Loucy (cell line): Measurements from ENCODE around the gene HSP90AB1.

Experiments
- CTCF ChIP-seq: fragments of 200-600 bp; sonication (generic); conservative IDR thresholded peaks from 2 replicates; pipeline ENCODE4 v1.5.1; 2014; ENCODE audit warnings: mild to moderate bottlenecking, antibody characterized with exemption, low read length
- EZH2phosphoT487 ChIP-seq: fragments of 200-600 bp; IDR thresholded peaks from 2 replicates; pipeline ENCODE4 v1.6.1; 2018; ENCODE audit warnings: antibody characterized with exemption, mild to moderate bottlenecking, moderate library complexity, borderline replicate concordance

- TF ChIP-seq CTCF, result no peak
- TF ChIP-seq EZH2phosphoT487, result no peak
Observed at GRCh38 chr6:44228433-44228832, 18.5 kb upstream of the HSP90AB1 start.
